NCI-H128 (cell line): ENCODE measurements around the gene OR8B12.

Source experiments
- DNase-seq: peaks from one replicate; lab custom pipeline; 2025; ENCODE audit not compliant: unreplicated experiment; lab: John Stamatoyannopoulos, UW

Gene OR8B12, protein sequence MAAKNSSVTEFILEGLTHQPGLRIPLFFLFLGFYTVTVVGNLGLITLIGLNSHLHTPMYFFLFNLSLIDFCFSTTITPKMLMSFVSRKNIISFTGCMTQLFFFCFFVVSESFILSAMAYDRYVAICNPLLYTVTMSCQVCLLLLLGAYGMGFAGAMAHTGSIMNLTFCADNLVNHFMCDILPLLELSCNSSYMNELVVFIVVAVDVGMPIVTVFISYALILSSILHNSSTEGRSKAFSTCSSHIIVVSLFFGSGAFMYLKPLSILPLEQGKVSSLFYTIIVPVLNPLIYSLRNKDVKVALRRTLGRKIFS

DNA sequence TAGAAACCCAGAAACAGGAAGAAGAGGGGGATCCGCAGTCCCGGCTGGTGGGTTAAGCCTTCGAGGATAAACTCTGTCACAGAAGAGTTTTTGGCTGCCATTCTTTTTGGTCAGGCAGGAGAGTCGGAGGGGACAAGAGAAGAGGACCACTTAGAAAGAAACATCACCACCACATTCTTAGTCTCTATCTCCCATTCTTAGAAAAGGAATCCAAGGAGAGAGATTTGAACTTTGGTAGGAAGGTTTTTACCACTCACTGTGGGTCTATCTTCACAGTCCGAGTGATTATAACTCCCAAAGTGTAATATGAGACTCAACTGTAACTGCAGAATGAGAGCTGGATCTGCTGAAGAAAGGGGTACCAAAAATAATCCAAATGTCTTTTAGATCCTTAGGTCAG, at the start of gene OR8B12:
Gene OR8B12 (minus strand): TSS at position 101 of the 400 bp plus-strand sequence. CDS start 0 bp downstream, at position 101.
- no peak for DNase-seq

DNA sequence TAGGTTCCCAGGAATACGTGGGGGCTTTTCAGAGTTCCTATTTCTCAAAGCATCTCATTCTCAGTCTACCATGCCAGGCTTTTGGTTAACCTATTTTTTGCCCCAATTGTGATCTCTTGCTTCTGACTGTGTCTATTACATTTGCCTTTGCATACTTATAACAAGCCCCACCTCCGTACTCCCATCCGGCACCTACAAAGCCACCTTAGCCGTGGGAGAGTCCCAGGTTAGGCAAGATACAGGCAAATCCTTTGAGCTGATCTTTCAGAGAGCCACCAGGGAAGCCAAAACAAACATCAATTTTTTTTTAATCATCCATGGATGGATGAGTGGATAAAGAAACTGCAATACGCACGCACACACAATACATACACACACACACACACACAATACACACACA, 49.2 kb upstream of the OR8B12 start:
- no peak for DNase-seq

DNA sequence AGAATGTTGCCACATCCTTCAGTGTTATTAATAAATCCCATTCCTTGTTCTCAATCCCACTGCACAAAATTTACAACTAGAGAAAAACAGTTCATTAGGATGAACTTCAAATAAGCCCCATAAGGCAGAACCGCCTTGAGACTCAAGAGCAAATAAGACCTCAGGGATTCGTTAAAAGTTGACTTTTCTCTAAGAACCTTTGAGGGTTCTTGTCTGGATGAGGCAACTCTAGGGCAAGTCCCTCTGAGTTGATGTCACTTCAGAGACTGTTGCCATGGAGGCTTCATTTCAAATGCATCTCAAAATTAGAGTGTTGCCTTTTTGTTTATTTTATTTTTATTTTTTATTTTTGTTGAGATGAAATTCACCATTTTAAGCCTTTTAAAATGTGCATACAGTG, 48.0 kb upstream of the OR8B12 start:
- DNase-seq = no peak

DNA sequence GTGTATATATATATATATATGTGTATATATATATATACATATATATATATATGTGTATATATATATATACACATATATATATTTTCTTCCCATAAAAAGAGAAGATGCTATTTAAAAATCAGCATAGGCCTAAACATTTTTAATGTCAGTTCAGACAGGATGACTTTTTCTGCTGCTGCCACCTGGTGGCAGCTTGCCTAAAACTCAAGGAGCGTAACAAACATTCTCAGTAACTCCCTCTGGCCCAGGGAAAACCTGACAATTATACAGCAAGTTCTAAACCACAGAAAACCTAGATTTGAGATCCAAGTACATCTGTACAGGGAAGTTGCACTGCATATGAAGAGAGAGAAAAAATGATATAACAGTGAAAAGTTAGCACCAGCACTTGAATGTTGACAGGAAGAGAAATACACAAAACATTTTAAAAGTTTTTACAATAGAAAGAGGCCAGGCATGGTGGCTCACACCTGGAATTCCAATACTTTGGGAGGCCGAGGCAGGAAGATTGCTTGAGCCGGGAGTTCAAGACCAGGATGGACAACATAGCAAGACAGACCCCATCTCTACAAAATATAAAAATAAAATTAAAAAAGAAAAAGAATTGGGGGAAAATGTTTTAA, 42.9 kb upstream of the OR8B12 start:
- no peak for DNase-seq

DNA sequence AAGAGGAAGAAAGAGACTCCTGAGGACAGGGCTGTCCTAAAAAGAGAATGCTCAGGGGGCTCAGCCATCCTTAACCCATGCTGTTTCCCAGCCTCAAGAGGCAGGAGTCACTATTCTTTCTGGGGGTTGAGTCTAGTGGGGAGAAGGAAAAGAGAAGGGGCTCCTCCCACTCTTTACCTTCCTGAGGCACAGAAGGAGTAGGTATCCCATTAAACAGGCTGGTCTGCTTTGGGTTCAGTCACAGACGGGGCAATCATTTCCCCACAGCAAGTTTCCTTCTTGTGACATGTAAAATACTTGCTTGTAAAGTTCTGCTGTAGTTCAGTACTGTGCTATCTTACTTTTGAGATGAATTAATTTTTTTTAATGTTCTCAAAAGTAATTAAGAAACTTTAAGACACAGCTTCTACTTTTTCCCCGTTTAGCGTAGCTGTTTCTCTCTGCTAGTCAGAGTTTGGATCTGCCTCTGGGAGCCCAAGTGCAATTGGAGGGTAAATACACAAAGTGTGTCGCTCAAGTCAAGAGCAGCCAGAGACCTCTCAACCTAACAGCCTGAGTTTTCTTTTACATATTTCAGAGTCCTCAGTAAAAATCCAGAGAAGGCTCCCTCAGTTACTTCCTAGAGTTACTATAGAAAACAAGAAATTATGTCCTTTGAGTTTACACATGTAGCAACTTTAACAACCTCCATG, 41.4 kb upstream of the OR8B12 start:
- DNase-seq = no peak

DNA sequence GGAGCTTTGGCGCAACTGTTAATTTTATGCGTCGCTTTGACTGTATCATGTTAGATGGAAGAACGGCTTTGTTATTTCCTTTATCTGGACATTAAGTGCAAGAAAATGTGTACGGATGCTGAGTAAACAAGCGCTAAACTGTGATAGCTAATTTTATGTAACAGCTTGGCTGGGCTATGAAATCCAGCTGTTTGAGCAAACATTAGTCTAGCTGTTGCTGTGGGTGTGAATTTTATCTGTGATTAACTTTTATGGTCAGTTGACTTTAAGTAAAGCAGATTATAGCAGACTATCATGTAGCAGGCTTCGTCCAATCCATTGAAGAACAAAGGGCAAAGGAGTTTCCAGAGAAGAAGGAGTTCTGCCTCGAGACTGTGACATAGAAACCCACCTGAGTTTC, 40.3 kb upstream of the OR8B12 start:
- DNase-seq = no peak

DNA sequence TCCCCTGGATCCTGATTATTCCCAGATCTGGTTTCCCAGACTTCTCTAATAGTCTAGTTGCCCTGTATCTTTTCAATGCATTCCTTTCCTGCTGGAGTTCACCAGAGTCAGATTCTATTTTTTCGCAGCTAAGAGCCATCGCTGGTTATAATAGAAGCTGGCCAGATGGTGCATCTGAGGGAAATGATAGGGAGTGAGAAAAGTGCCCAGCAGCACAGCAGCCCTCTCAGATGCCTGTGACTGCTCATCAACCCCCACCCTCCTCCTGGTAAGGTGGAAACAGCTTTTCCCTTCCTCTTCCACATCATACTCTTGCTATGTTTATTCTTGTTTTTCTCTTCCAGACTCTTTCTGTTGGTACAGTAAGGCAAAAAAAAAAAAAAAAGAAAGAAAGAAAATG, 39.1 kb upstream of the OR8B12 start:
- no peak for DNase-seq

DNA sequence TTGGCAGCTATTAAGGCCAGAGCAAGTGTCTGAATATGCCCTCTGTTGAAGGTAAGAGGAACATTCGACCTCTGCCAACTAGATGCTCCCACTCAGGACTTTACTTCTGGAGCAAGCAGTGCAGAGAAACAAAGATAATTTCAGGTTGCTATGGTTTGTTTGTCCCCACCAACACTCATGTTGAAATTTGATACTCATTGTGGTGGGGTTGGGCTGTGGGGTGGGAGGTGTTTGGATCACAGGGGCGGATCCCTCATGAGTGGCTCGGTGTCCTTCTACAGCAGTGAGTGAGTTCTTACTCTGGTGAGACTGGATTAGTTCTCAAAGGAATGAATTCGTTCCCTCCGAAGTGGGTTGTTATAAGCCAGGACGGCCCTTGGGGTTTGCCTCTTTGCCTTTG, 38.4 kb upstream of the OR8B12 start:
- DNase-seq = no peak

DNA sequence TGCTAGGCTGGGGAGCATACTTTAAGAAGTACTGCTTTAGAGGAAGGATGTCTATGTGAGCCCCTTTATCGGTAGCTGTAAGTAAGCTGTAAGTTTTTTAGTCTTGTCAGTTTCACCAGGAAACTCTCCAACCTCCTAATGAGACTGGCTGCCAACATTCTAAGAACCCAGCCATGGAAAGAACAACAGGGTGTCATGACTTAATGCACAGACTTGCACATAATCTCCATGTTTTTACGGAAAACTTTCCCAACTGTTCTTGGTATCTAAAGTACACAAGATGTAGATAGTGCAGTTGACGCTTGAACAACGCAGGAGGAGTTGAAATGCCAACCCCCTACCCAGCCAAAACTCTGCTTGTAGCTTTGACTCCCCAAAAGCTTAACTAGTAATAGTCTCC, 35.3 kb upstream of the OR8B12 start:
- DNase-seq = no peak

DNA sequence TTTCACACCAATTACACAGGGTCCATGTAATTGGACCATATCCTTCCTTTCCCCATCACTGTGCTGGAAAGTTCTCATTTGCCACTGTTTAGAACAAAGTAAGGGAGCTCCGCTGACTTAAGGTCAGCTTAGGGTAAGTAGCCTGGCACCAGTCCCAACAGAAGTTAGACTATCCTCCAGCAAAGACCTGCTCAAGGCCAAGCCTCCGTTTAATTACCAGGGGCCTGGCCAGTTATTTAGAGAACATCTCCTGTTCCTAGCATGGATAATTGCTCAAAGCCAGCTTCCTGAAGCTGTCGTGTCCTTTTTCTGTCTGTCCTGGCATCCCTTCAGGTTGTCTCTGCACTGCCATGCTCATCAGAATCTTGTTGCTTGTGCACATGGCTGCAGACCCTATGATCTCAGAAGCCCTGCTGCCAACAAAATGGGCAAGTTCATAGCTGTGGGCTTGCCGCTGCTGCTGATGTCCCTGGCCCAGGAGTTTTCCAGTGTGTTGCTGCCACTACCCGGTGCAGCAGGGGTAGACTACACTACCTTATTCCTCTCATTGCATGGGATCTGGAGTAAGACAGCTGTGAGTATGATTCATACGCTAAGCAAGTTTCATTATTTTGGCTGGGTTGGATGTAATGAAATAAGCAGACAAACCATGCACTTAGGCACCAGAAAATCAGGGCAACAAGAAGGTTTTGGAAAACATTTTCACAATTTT, 34.4 kb upstream of the OR8B12 start:
- DNase-seq = no peak

DNA sequence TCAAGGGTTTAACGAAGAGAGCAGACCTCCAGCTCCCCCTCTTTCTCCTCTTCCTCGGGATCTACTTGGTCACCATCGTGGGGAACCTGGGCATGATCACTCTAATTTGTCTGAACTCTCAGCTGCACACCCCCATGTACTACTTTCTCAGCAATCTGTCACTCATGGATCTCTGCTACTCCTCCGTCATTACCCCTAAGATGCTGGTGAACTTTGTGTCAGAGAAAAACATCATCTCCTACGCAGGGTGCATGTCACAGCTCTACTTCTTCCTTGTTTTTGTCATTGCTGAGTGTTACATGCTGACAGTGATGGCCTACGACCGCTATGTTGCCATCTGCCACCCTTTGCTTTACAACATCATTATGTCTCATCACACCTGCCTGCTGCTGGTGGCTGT, 26.7 kb upstream of the OR8B12 start:
- DNase-seq = no peak

DNA sequence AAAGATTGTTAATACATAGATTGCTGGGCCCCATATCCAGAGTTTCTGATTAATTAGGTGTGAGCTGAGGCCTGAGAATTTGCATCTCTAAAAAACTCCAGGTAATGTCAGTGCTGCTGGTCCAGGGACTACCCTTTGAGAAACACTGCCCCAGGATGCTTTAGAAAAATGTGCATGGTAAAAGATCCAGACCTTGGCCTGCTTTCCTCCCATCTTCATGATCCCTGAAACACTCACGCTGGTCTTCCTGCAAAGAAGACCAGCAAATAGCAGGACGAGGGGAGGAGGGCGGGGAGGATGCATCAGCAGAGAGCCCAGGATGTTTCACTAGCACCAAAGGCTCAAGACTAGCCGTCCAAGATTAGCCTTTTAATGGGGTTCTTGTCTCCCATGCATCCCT, 26.2 kb upstream of the OR8B12 start, which contains the start of gene OR8A1:
Gene OR8A1 (plus strand): TSS at position 301 of the 400 bp plus-strand sequence. CDS start 123 bp downstream, outside the sequence.
- DNase-seq = no peak

DNA sequence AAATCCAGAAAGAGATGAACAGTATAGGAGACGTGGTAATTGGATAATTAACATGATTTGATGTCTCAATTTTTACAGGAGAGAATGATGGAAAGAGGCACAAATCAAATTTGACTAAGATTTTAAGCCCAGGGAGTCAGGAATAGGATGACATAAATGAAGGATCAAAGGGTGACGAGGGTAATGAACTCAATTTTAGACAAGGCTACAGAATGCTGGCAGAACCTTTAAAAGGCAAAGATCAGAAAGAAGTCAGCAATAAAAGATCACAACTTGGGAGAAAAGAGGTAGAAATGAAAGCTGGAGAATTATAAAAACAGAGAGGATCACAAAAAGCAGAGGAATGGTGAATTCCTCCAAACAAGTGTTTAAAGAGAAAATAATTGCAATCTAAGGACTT, 13.4 kb upstream of the OR8B12 start:
- DNase-seq = no peak

DNA sequence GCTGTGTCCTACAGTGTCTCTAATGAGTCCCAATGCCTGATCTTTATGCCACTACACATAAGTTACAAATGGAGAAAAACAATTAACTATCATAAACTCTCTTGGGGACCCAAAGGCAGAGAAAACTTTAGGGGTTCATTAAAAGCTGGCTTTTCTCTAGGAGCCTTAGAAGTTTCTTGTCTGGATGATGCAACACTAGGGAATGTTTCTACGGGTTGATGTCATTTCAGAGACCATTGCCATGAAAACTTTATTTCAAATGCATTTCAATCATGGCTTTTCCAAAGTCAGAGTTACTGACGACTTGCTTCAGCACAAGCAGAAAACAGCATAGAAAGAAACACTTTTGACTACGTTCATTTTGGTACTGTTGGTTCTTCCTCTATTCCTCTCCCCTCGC, 8.5 kb upstream of the OR8B12 start:
- DNase-seq = no peak

DNA sequence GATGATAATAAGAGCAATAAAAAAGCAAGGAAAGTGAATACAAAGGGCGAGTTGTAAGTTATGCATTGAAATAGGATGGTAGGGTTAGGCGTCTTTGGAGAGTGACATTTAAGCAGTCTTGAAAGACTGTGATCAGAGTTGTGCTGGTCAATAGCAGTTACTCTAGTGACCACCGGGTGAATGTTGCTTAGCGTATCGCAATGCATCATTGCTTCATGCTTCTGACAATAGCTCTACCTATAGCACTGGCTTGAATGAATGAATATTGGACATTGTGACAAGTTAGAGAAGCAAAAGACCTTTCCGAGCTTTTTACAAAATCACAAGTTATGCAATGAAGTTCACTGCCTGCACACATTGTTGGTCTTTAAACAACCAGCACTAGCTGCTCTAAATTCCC, 7.7 kb upstream of the OR8B12 start:
- no peak for DNase-seq

DNA sequence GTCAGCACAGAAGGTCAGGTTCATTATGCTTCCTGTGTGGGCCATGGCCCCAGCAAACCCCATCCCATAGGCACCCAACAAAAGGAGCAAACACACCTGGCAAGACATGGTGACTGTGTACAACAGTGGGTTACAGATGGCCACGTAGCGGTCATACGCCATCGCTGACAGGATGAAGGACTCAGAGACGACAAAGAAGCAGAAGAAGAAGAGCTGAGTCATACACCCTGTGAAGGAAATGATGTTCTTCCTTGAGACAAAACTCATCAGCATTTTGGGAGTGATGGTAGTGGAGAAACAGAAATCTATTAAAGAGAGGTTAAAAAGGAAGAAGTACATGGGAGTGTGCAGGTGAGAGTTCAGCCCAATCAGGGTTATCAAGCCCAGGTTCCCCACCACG, 309 bp downstream of the OR8B12 start:
- no peak for DNase-seq

DNA sequence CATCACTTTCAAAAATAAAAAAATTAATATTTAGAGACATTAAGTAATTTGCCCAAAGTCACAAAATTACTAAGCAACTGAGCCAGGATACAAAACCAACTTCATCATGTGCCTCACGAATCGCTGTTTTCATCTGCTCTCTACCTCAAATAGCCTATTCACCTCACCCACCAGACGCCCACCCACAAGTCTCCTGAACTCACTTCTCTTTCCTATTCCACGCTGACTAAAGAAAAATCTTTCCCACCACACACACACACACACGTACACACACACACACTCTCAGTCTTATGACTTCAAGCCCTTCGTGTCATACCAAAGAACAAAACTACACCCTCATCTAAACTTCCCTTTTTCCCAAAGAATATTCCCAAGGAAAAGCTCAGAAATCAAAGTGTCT, 2.2 kb downstream of the OR8B12 start:
- DNase-seq = no peak

DNA sequence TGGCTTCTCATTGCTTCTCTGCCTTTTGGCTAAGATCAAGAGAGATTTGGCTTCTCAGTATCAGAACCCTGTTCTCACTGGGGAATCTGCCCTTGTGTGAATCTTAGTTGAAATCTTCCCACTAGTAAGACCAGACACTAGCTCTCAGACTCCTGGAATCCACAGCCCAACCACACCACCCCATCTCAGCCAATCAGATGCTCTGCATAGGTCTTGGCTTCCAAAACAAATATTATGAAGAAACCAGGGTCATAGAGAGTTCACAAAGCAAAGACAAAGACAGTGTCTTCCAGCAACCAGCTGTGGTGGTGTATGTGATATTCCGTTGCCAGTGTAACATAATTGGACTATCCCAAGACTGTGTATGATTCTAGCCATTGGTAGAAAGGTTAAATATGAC, 5.4 kb downstream of the OR8B12 start:
- no peak for DNase-seq

DNA sequence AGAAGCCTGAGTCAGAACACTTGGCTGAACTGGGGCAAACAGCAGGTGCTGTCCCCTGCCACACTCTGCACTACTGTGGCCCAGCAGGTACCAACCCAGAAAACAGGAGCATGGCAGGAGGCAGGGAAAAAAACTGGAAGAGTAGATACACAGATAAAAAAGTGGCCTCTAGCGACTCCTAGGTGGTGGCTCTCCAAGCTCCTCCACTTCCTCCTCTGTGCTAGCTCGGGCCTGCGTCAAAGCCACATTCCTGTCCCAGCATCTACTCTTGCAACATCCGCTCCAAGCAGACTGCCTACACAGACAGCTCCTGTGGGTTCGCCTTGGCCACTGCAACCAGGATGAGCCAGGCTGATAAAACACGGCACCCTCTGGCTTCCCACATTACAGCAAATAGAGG, 6.9 kb downstream of the OR8B12 start:
- DNase-seq = no peak

DNA sequence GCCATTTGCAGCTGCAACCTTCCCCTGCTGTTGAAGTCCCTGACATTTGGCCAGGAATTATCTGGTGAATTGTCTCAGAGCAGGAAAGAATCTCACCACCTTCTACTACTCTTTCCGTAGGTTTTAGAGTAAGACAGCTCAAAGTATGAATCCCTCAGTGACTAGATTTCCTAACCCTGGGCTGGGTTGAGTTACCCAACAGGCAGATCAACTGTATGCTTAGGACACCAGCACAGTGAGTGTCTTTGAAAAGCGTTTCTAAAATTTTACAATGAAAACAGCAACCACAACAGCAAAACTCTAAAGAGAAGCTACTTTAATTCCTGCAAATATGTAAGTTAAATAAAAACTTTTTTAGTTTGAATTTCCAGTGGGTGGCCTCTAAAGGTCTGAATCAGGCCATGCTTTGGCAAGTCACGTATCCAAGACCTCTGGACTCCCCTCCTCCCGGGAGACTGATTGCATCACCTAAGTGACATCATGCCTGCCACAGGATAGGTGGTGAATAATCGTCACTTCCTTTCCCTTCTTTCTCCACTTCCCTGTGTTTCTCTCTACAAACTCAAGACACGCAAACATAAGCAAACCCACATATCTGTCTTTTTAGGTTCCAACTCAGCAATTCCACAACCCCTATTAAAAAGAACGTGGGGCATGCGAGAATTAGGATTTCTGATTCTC, 7.8 kb downstream of the OR8B12 start:
- DNase-seq = no peak

DNA sequence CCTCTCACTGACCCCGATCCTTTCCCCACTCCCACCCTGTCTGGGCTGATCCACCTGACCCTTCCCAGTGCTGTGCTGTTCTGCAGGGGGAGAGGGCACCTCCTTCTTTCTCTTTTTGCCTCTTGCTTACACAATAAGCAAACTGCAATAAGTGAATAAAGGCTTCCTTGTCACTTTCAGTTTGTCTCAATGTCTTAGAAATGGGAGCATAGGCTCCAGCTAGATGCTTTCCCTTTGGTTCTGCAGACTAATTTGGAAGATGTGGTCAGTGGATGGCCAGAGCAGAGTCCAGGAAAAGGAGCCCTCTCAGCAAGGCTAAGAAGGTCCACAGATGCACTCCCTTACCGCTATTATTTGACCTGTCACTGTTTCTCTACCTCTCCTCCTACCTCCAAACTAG, 9.4 kb downstream of the OR8B12 start:
- DNase-seq = no peak
